Adipocyte (in vitro differentiated cells): ENCODE data around the gene FTO.
A peak's percentile ranks its signal among the peaks of the same experiment; 100 is the strongest.

Experiments
- DNase-seq: peaks from one replicate; pipeline ENCODE4 v3.0.0-alpha.2; 2015; ENCODE audit warnings: low read depth
- H3K27me3 ChIP-seq: replicated peaks from 2 replicates; pipeline ENCODE4 v1.7.0; 2013; ENCODE audit warnings: mild to moderate bottlenecking, low read length, moderate library complexity; ENCODE audit not compliant: control insufficient read depth, insufficient read depth
- H3K36me3 ChIP-seq: 2 replicates; pipeline ENCODE4 v1.7.0; 2013; ENCODE audit warnings: low read length, mild to moderate bottlenecking, moderate library complexity; ENCODE audit not compliant: control insufficient read depth, insufficient read depth, severe bottlenecking
- H3K4me1 ChIP-seq: 2 replicates; pipeline ENCODE4 v1.7.0; 2013; ENCODE audit warnings: mild to moderate bottlenecking, low read length, moderate library complexity; ENCODE audit not compliant: control insufficient read depth, insufficient read depth
- H3K4me3 ChIP-seq: 2 replicates; pipeline ENCODE4 v1.7.0; 2013; ENCODE audit warnings: mild to moderate bottlenecking, low read length, moderate library complexity
- H3K9ac ChIP-seq: 2 replicates; pipeline ENCODE4 v1.7.0; 2013; ENCODE audit warnings: mild to moderate bottlenecking, low read length, moderate library complexity
- H3K9me3 ChIP-seq: 2 replicates; pipeline ENCODE4 v1.7.0; 2013; ENCODE audit warnings: mild to moderate bottlenecking, low read length, moderate library complexity; ENCODE audit not compliant: control insufficient read depth

FTO gene

DNA sequence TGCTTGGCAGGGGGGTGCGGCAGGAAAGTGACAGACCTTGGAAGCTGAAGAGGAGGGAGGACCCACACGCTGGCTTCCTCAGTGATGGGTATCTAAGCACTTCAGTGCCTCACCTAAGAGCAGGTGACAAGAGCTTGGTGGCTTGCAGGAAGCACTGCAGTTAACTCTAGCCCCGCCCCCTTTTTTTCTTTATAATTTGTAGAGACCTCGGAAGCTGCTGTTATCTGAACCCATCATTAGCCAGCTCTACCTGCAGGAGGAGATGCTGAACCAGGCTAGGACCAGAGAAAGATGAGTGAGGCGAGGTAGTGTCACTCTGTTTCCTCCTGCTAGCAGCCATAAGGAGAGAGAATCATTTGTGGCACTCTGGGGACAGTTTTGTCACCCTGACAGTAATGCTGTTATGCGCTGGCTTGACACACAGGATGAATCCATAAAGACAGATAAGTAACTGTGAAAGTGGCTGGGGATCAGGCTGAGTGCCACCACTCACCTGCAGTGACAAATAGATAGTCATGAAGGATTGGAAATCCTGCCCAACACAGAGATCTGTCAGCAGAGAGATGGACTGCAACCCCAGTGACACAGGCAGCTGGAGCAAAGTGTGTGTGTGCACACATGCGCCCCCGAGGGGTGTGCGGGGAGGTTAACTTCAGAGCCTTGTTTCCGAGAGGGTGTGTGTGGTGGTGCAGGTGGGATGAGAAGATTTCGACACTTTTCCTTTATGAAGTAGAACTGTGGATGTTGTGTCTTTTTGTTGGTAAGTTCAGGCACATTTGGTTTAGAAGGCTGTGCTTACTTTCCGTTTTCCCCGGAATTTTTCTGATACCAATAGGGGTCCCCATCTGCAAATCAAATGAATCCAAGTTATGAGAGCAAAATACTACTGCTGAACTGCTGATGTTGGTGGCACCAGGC, 358.7 kb downstream of the FTO start:
- no peaks in the 10 kb centered on the region for H3K9me3 ChIP-seq
- H3K36me3 ChIP-seq = no peaks in the 10 kb centered on the region
- DNase-seq = no peak
- H3K9ac ChIP-seq = no peak overlapping the region
- peak overlapping the region; percentile 8 for H3K4me3 ChIP-seq
- no peaks in the 10 kb centered on the region for H3K27me3 ChIP-seq
- peaks cover 16% of the 10 kb centered on the region for H3K4me1 ChIP-seq

DNA sequence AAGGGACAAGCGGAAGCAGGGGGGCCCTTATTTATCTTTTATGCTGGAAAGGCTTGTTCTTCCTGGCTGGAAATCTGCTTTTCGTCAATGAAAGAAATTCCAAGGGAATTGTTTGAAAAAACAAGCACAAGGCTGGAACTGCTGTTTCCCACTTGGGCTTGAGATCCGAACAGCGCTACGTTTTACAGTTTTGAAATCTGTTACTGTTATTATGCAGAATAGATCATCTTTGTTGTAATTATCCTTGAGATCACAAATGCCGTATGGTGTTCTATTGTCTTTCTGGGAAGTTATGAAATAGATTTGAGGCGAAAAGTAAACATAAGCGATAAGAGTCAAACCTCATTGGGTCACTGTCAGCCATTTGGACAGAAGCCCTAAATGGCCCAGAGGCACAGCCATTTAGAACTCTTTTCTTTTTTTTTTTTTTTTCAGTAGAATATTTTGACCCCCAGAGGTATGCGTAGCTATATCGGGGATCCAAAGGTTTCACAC, 359.4 kb downstream of the FTO start:
- Histone ChIP-seq H3K36me3 (no peaks in the 10 kb centered on the region), H3K9ac (no peak overlapping the region), H3K27me3 (no peaks in the 10 kb centered on the region), H3K4me3 (peak overlapping the region; percentile 8), H3K9me3 (no peaks in the 10 kb centered on the region), H3K4me1 (peaks cover 16% of the 10 kb centered on the region)
- DNase-seq = no peak

DNA sequence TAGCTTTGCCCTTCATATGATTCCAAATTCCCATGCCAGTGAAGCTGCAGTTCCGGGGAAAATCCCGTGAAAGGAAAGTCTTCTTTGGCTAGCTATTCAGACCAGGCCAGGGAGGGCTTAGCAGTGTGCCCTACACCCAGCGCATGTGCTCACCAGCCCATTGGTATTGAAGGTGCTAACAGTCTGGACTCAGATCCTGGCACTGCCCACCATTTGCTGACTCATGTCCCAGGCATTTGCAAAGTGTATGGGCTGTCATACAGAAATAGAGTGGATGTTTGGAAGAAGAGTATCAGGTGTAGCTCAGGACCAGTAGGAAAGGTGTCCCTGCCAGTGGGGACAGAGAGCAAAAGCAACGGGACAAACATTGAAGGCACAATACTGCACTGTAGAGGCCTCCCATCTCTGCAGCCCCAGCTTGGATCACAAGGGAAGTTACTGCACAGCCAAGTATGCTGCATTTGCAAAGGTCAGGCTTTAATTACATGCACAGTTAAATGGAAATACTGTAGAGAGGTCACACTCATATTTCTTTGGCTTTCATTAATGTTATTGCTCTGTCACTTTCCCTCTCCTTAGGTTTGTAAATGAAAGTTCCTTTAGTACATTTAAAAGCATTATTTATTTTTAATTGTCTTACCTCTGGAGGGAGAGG, 362.6 kb downstream of the FTO start:
- peak; percentile 4 for DNase-seq
- Histone ChIP-seq H3K36me3 (no peaks in the 10 kb centered on the region), H3K9ac (no peak overlapping the region), H3K9me3 (no peaks in the 10 kb centered on the region), H3K27me3 (no peaks in the 10 kb centered on the region), H3K4me1 (peaks cover 16% of the 10 kb centered on the region), H3K4me3 (no peak overlapping the region)

DNA sequence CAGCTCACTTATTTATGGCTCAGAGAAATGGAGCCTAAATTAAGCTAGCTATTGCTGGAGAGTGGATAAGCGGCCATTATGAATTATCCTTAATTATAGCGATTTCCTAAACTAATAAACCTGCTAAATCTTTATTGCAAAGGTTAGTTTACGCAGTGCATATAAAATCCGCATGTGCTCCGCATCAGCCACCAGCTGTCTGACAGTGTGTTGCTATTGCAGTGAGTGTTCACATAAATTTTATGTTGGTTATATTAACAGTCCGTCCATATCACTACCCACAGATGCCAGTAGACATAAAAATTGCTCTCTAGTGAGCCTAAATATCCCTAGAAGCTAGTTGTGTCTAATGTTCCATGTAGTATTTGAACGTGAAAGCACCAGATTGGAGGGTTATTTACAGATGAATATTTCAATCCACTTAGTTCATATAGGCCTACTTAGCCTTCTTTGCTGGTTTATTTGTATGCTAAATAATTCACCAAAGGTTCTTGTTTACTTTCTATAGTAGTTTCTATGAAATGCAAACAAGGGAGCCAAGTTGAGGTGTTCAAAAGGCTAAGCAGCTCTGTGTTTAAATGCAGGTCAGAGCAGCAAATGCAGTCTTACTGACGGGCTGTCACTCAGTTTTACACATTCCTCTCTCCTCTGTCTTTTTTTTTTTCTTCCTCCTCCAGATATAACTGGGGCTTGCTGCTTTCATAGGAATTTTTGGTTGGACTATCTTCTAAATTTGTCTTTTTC, 363.5 kb downstream of the FTO start:
- Histone ChIP-seq H3K4me1 (peaks cover 16% of the 10 kb centered on the region), H3K36me3 (peaks cover 5% of the 10 kb centered on the region), H3K9me3 (no peaks in the 10 kb centered on the region), H3K9ac (no peak overlapping the region), H3K27me3 (no peaks in the 10 kb centered on the region), H3K4me3 (no peak overlapping the region)
- DNase-seq = no peak

DNA sequence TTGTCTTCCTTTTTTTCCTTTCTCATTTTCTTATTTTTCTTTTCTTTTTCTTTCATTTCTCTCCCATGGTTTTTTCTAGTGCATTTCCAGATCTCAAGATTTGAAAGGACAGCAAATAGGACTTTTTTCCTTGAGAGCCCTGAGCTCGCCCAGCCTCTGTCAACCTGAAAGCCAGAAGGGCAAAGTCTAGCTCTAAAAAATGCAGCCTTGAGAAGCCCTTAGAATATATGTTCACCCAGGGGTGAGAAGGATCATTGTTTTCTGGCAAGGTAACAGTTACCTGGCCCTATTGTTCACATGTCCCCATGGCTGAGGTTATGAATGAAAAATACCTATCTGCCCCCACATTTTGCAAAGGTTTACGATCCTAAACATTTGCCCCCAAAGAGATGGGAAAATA, 364.3 kb downstream of the FTO start:
- Histone ChIP-seq H3K4me1 (peaks cover 16% of the 10 kb centered on the region), H3K27me3 (no peaks in the 10 kb centered on the region), H3K36me3 (peaks cover 5% of the 10 kb centered on the region), H3K9me3 (no peaks in the 10 kb centered on the region), H3K9ac (no peak overlapping the region), H3K4me3 (no peak overlapping the region)
- no peak for DNase-seq

GRCh38 chr16:54069601-54070239, 365.8 kb downstream of the FTO start:
- Histone ChIP-seq H3K36me3 (peaks cover 5% of the 10 kb centered on the region), H3K4me1 (peaks cover 7% of the 10 kb centered on the region), H3K9me3 (no peaks in the 10 kb centered on the region), H3K27me3 (no peaks in the 10 kb centered on the region), H3K4me3 (no peak overlapping the region), H3K9ac (no peak overlapping the region)
- no peak for DNase-seq

GRCh38 chr16:54070789-54071343, 366.9 kb downstream of the FTO start:
- no peaks in the 10 kb centered on the region for H3K9me3 ChIP-seq
- peaks cover 5% of the 10 kb centered on the region for H3K36me3 ChIP-seq
- no peak for DNase-seq
- H3K27me3 ChIP-seq = no peaks in the 10 kb centered on the region
- H3K4me3 ChIP-seq = no peak overlapping the region
- H3K9ac ChIP-seq = no peak overlapping the region
- peaks cover 6% of the 10 kb centered on the region for H3K4me1 ChIP-seq

- Histone ChIP-seq H3K36me3 (peaks cover 5% of the 10 kb centered on the region), H3K4me3 (no peak overlapping the region), H3K27me3 (no peaks in the 10 kb centered on the region), H3K9me3 (no peaks in the 10 kb centered on the region), H3K4me1 (peaks cover 3% of the 10 kb centered on the region), H3K9ac (no peak overlapping the region)
- DNase-seq = no peak
Observed at GRCh38 chr16:54071514-54071913, 367.6 kb downstream of the FTO start.

GRCh38 chr16:54072237-54072636, 368.3 kb downstream of the FTO start:
- Histone ChIP-seq H3K9me3 (no peaks in the 10 kb centered on the region), H3K4me3 (no peak overlapping the region), H3K9ac (no peak overlapping the region), H3K4me1 (no peaks in the 10 kb centered on the region), H3K27me3 (no peaks in the 10 kb centered on the region), H3K36me3 (peaks cover 5% of the 10 kb centered on the region)
- no peak for DNase-seq

- Histone ChIP-seq H3K36me3 (peaks cover 5% of the 10 kb centered on the region), H3K9ac (no peak overlapping the region), H3K4me1 (no peaks in the 10 kb centered on the region), H3K4me3 (no peak overlapping the region), H3K9me3 (no peaks in the 10 kb centered on the region), H3K27me3 (no peaks in the 10 kb centered on the region)
- DNase-seq = no peak
Observed at GRCh38 chr16:54073356-54073755, 369.4 kb downstream of the FTO start.
